ENCODE results near the gene POLR1C.
"Not testable (repeated sequence)": the region's sequence is repeated elsewhere in the genome, so short reads cannot be mapped to it uniquely, and the experiment has no call there.

The POLR1C gene

DNA sequence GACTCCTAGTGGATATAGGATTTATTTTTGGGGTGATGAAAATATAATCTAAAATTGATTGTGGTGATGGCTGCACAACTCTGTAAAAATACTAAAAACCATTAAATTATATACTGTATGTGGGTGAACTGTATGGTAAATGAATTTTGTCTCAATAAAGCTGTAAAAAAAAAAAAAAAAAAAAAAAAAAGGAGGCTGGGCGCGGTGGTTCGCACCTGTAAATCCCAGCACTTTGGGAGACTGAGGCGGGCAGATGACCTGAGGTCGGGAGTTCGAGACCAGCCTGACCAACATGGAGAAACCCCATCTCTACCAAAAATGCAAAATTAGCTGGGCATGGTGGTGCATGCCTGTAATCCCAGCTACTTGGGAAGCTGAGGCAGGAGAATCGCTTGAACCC, 40.7 kb downstream of the POLR1C start:
- not testable (repeated sequence) for H3K4me3 ChIP-seq (ENCODE audit: low read depth in 1 of 2, low read length in 2 of 2); H3K9me3 ChIP-seq (ENCODE audit: control insufficient read depth in 1 of 2, low read length in 2 of 2); H3K27me3 ChIP-seq (ENCODE audit: control insufficient read depth in 1 of 2, insufficient read depth in 2 of 2, low read length in 2 of 2); H3K27ac ChIP-seq (ENCODE audit: low read depth, low read length); H3K4me1 ChIP-seq (ENCODE audit: control insufficient read depth in 1 of 2, insufficient read depth in 2 of 2, low read length in 2 of 2); H3K9ac ChIP-seq (ENCODE audit: low read depth in 1 of 2, low read length in 2 of 2)
- peaks cover 25 to 80% of the 10 kb centered on the region in 2 donors for H3K36me3 ChIP-seq (ENCODE audit: control insufficient read depth in 1 of 2, insufficient read depth in 2 of 2, low read length in 2 of 2)

DNA sequence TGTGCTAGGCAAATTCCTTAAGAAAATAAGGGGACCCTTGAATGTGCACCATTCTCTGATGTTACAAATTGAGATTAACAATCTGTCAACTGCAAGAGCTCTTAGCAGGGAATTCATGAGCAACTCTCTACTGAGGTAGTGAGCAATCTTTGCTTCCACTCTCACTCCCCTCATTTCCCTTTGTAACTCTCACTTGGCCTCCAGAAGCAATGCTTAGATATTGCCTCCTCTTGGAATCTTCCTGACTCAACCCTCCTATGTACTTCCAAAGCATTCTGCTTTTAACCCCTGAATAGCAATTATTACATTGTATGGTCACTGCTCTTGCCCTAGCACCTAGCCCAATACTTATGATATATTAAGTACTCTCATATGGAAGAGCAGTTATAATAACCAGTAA, 42.4 kb downstream of the POLR1C start:
- H3K36me3 ChIP-seq (ENCODE audit: control insufficient read depth in 1 of 2, insufficient read depth in 2 of 2, low read length in 2 of 2) = peaks cover 20 to 79% of the 10 kb centered on the region in 2 donors
- H3K27ac ChIP-seq (ENCODE audit: low read depth, low read length) = no peak overlapping the region
- H3K9me3 ChIP-seq (ENCODE audit: control insufficient read depth in 1 of 2, low read length in 2 of 2) = no peaks in the 10 kb centered on the region

DNA sequence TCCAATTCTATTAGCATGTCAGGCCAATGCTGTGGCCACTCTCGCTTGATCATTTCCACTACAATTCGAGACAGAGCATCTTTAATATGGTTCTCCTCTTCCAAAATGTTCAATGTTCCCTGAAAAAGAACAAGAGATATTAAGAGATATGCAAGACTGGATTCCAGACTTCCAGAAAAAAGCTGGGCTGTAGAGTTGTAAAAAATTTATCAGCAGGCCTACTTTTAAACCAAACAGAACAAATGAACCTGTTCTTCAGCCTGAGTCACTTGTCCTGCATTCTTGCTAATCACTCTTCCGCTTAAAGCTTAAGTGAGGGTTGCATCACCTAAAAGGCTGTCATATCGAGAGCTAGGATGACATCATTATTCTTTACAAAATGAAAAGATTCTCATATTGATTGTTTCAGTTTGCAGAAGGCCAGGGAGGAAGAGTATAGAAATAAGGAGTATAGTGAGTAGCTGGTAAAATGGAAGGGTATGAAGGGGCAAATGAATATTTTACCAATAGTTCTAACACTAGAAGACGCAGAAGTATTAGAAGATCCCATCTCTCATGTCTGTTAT, 54.1 kb downstream of the POLR1C start:
- Histone ChIP-seq H3K9ac (ENCODE audit: low read depth in 1 of 2, low read length in 2 of 2) (no peak overlapping the region), H3K4me1 (ENCODE audit: control insufficient read depth in 1 of 2, insufficient read depth in 2 of 2, low read length in 2 of 2) (peaks cover 0 to 8% of the 10 kb centered on the region in 2 donors), H3K4me3 (ENCODE audit: low read depth in 1 of 2, low read length in 2 of 2) (no peak overlapping the region), H3K27me3 (ENCODE audit: control insufficient read depth in 1 of 2, insufficient read depth in 2 of 2, low read length in 2 of 2) (no peaks in the 10 kb centered on the region), H3K27ac (ENCODE audit: low read depth, low read length) (no peak overlapping the region), H3K36me3 (ENCODE audit: control insufficient read depth in 1 of 2, insufficient read depth in 2 of 2, low read length in 2 of 2) (peaks cover 19 to 49% of the 10 kb centered on the region in 2 donors), H3K9me3 (ENCODE audit: control insufficient read depth in 1 of 2, low read length in 2 of 2) (no peaks in the 10 kb centered on the region)

More for the DNA sequence above, 42.4 kb downstream of the POLR1C start:
- no peak overlapping the region for H3K4me3 ChIP-seq (ENCODE audit: low read depth in 1 of 2, low read length in 2 of 2)
- H3K27me3 ChIP-seq (ENCODE audit: control insufficient read depth in 1 of 2, insufficient read depth in 2 of 2, low read length in 2 of 2) = no peaks in the 10 kb centered on the region
- no peaks in the 10 kb centered on the region for H3K4me1 ChIP-seq (ENCODE audit: control insufficient read depth in 1 of 2, insufficient read depth in 2 of 2, low read length in 2 of 2)
- no peak overlapping the region for H3K9ac ChIP-seq (ENCODE audit: low read depth in 1 of 2, low read length in 2 of 2)

Measured in duodenal mucosa (tissue), 2 donors.